GM19043 (cell line): ENCODE data around the gene CLDN15.
"Not testable (repeated sequence)": the region's sequence is repeated elsewhere in the genome, so short reads cannot be mapped to it uniquely, and the experiment has no call there.

Experiments used
- ATAC-seq: cut with Tn5 transposase; IDR thresholded peaks from one replicate; pipeline ENCODE4 v1.9.1; 2021; ENCODE audit warnings: low read depth; ENCODE audit not compliant: unreplicated experiment

Gene CLDN15

DNA sequence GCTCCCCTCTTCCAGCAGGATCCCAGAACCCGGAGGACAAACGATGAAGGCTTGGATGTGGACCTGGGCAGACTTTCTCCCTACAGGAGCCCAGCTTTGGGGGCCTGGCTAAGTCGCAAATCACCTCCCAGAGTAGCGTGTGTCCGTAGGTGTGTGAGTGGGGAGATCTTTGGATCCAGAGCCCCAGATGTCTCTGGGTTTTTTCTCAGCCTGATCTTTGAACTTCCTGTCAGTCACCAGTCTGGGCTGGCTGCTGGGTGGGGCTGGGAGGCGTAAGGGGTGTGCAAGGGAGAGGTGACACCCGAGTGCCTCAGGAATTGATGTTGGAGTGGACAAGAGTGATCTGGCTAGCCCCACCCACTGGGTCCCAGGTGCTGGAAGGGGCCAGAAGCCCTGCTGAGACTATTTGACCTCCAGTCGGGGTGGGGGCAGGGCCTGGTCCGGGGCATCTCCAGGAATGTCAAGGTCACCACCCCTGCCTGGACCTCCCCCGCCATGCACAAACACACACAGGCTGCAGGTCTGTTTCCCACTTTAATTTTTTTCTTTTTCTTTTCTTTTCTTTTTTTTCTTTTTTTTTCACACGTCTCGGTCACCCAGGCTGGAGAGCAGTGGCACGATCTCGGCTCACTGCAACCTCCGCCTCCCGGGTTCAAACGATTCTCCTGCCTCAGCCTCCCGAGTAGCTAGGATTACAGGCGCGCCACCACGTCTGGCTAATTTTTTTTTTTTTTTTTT lies 36.6 kb downstream of the CLDN15 start, which contains the start of gene MOGAT3:
Gene MOGAT3 (minus strand): TSS at position 175 of the 738 bp plus-strand sequence. CDS start 182 bp downstream, outside the sequence.
- no peak for ATAC-seq

DNA sequence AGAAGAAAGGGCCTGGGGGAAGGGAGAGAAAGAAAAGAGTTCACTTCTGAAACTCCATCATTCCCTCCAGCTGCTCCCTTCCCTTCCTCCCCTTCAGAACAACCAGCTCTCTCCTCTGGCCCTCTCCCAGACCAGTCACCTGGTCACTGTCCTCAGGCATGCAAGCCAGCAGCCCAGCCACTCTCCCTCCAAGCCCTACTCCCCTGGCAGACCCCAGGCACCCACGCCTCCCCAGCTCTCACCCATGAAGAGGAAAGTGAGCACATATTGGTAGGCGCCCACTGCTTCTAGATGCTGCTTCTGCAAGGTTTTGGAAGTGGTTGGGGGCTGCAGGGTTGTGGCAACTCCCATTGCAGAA lies 37.1 kb downstream of the CLDN15 start:
- ATAC-seq: no peak

DNA sequence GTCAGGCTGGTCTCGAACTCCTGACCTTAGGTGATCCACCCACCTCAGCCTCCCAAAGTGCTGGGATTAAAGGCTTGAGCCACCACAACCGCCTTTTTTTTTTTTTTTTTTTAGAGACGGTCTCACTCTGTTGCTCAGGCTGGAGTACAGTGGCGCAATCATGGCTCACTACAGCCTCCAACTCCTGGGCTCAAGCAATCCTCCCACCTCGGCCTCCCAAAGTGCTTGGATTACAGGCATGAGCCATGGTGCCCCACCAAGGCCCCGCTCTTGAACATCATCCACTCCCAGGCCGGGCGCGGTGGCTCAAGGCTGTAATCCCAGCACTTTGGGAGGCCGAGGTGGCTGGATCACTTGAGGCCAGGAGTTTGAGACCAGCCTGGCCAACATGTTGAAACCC lies 38.1 kb downstream of the CLDN15 start:
- ATAC-seq: not testable (repeated sequence)

DNA sequence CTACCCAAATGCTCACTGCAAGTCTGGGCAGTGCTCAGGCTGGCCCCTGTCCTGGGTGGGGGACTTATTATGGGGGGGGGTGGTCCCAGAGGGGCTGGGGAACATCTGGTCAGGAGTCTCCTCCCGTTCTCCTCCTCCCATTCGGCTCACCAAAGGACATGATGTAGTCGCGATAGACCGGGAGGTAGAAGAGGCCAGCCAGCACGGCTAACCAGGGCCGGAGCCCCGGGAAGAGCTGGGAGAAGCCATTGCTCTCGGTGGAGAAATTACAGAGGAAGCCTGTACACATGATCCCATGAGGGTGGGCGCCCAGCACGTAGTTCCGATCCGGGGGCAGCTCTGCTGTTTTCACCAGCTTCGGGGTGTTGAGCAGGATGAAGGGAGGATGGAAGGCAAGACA lies 39.1 kb downstream of the CLDN15 start:
- no peak for ATAC-seq

DNA sequence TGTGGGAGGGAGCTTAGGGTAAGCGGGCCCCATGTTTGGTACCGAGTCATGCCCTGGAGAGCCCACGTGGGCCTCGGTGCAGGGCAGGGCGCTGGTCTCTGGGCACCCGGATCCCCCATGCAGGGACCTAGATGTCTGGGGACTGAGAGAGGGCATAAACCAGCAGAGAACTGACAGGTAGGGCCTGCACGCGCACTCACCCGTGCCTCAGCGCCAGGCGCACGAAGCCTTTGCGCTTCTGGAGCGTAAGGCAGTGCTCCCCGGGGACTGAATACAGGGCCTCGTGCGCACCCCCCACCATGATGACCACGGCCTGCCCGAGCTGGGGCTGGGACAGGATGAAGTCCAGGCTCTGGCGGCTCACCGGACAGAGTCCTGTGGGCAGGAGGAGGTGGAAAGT lies 39.6 kb downstream of the CLDN15 start:
- ATAC-seq: no peak

DNA sequence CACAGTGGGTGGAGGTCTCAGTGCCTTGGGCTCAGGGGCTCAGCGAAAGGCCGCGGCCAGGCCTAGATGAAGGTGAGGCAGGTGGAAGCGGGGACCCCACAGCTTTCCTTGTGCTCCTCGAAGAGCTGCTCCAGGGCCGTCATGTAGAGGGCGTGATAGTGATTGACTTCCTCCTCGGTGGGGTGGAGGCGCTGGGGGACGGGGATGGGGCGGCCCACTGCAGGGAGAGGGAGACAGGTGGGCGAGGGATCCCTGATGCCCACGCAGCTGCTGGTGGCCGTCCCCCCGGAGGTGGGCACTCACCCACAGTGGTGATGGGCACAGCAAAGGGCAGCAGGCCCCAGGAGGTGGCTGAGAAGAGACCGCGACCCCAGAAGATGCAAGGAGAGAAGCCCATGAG lies 41.7 kb downstream of the CLDN15 start:
- no peak for ATAC-seq

DNA sequence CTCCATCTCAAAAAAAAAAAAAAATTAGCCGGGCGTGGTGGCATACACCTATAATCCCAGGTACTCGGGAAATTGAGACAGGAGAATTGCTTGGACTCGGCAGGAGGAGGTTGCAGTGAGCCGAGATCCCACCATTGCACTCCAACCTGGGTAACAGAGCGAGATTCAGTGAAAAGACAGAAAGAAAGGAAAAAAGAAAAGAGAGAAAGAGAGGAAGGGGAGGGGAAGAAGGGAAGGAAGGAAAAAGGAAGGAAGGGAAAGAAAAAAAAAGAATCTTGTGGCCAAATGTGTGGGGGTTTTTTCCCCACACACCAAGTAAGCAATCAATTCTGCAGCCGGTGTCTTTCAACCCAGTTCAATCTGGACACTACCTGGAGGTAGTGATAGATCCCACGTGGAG lies 48.5 kb downstream of the CLDN15 start:
- no peak for ATAC-seq

DNA sequence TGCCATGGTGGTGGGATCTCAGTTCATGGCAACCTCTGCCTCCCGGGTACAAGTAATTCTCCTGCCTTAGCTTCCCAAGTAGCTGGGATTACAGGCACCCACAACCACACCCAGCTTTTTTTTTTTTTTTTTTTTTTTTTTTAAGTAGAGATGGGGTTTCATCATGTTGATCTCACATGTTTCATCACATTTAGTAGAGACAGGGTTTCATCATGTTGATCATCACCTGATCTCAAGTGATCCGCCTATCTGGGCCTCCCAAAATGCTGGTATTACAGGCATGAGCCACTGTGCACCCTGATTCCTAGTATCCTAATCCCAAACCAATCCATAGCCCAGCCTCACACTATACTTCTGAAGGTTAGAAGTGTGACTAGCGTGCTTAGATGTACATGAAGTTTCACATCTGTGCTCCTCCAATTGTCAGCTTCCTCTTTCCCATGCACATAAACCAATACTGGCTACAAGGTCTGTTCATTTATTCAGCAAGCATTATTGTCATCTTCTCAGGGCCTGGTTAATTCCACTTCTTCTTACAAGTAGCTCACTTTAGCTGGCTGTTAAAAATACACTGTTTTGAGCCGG lies 50.7 kb downstream of the CLDN15 start:
- no peak for ATAC-seq

DNA sequence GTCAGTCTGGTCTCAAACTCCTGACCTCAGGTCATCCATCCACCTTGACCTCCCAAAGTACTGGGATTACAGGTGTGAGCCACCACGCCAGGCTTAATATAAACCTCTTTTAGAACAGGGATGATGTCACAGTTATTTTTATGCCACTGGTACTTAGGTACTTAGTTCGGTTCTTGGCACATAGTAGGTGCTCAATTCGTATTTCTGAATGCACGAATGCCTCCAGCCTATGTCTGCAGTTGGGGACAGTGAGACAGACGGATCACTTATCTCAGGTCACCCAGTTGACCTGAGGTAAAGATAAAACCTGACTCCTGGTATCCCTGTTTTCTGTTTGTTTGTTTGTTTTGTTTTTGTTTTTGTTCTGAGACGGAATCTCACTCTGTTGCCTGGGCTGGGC lies 51.4 kb downstream of the CLDN15 start:
- no peak for ATAC-seq

DNA sequence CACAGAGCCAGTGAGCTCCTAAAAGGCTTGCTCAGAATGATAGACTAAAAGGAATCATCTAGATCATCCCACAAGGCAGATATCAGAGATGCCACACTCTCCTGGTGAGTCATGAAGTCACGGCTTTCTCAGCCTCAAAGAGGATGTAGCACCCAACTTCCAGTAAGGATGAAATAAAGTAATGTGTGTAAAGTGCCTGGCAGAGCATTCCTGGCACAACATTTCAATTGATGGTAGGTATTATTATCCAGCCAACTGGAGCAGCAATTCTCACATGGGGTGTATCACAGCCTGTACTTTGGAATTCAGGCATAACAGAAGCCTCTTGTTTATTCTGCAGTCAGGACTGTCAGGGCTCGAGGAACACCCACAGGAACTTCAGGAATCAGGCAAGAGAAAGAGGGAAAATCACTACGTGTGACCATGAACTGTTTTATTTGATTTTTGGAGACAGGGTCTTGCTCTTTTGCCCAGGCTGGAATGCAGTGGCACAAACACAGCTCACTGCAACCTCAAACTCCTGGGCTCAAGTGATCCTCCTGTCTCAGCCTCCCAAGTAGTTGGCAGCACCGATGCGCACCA lies 52.3 kb downstream of the CLDN15 start:
- no peak for ATAC-seq
